Fibroblast of pulmonary artery (primary cell): ENCODE results near the gene HOMER2.

Source experiments
- DNase-seq: peaks from one replicate; pipeline ENCODE4 v3.0.0-alpha.2; 2010; ENCODE audit warnings: low read depth
- H3K4me3 ChIP-seq: replicated peaks from 2 replicates; pipeline ENCODE4 v1.5.1; 2011; ENCODE audit warnings: low read depth, mild to moderate bottlenecking, control low read depth, low read length, moderate library complexity
- TF ChIP-seq, protein P1 (sequence below): IDR thresholded peaks from 2 replicates; pipeline ENCODE4 v1.5.1; 2011; ENCODE audit warnings: mild to moderate bottlenecking, control low read depth, low read length, inconsistent platforms; ENCODE audit errors: missing control alignments

HOMER2 gene

DNA sequence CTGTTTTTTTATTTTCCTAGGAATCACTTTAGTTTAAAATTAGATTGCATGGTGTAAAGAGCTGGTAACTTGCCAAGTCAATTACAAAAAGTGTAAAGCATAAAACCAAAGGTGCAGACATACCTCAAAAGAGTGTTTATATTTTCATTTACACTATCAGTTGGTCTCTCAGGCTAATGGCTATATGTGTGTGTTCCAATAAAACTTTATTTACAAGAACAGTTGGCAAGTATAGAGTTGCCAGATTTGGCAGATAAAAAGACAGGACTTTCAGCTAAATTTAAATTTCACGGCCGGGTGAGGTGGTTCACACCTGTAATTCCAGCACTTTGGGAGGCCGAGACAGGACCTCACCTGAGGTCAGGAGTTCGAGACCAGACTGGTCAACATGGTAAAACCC lies 41.1 kb downstream of the HOMER2 start:
- H3K4me3 ChIP-seq = no peak overlapping the region
- no peak for DNase-seq
- TF ChIP-seq, protein P1, sequence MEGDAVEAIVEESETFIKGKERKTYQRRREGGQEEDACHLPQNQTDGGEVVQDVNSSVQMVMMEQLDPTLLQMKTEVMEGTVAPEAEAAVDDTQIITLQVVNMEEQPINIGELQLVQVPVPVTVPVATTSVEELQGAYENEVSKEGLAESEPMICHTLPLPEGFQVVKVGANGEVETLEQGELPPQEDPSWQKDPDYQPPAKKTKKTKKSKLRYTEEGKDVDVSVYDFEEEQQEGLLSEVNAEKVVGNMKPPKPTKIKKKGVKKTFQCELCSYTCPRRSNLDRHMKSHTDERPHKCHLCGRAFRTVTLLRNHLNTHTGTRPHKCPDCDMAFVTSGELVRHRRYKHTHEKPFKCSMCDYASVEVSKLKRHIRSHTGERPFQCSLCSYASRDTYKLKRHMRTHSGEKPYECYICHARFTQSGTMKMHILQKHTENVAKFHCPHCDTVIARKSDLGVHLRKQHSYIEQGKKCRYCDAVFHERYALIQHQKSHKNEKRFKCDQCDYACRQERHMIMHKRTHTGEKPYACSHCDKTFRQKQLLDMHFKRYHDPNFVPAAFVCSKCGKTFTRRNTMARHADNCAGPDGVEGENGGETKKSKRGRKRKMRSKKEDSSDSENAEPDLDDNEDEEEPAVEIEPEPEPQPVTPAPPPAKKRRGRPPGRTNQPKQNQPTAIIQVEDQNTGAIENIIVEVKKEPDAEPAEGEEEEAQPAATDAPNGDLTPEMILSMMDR = no peak

DNA sequence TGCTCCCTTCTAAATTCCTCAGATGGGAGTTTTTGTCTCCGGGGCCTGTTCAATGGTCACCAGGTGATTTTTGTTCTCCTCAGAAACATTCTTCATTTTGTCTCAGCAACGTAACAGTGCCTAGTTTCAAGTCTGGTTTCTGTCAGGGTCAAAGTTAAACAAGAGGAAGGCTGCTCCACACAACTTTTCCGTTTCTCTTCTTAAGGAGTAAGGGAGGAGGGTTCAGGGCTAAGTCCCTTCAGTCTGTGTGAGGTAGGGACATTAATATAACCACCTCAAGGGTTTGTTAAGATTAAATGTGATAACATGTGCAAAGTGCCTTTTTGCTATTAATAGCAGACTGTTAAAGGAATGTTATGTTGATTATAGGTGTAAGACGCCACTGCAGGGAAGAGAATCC lies 41.8 kb downstream of the HOMER2 start:
- TF ChIP-seq, protein P1 = no peak
- H3K4me3 ChIP-seq = no peak overlapping the region
- DNase-seq = no peak

DNA sequence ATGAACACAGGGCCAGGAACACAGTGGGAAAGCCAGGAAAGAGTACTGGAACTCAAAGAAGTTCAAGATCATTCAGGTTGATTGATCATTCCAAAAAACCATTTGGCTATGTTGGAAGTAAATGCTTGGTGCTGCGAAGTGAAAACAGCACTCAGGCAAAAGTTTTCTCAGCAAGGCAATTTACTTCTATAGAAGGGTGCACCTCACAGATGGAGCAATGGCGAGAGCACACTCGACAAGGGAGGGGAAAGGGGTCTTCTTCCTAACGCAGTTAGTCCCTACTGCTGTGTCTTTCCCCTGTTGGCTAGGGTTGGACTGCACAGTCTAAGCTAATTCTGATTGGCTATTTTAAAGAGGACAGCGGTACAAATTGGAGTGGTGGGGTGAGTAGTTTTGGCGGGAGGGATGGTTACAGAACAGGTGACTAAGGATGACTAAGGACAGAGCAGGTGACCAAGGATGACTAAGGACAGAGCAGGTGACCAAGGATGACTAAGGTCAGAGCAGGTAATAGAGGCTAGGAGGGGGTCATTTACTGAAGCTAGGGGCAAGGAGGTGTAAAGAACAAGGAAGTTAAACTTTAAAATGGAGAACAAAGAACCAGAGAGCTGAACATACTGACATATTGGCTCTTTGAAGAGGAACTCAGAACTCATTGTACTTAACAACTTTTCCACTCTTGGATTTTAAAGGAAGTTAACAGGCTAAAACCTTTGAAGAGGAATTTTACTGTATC lies 43.3 kb downstream of the HOMER2 start:
- TF ChIP-seq, protein P1 = no peak

DNA sequence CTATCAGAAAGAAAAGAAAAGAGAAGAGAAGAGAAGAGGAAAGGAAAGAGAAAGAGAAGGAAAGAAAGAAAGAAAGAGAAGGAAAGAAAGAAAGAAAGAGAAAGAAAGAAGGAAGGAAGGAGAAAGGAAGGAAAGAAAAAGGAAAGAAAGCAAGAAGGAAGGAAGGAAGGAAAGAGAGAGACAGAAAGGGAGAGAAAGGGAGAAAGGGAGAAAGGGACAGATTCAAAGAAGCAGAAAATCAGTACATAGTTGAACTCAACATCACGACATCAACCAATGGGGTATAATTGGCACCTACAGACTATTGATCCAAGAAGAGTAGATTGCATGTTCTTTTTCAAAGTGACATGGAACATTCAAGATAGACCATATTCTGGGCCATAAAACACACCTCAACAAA lies 45.2 kb downstream of the HOMER2 start:
- no peak for DNase-seq
- TF ChIP-seq, protein P1 = no peak
- no peak overlapping the region for H3K4me3 ChIP-seq

More for the DNA sequence above, 43.3 kb downstream of the HOMER2 start:
- no peak overlapping the region for H3K4me3 ChIP-seq
- no peak for DNase-seq

DNA sequence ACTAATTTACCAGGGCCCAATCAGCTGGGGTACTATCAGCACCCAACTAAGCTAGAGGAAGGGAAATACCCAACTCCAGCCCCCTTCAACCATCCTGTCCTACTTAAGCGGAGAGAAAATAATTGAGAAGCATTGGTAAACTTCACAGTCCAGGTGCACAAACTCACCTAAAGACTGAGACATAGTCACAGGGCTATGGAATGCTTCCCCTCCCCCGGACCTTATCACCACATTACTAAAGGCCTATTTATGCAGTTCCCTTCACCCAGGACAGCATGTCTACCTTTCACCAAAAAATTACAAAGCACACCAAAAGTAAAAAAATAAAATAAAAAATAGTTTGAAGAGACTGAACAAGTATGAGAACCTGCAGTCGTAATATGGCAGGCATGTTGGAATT lies 47.9 kb downstream of the HOMER2 start:
- DNase-seq = no peak
- TF ChIP-seq, protein P1 = no peak
- H3K4me3 ChIP-seq = no peak overlapping the region

DNA sequence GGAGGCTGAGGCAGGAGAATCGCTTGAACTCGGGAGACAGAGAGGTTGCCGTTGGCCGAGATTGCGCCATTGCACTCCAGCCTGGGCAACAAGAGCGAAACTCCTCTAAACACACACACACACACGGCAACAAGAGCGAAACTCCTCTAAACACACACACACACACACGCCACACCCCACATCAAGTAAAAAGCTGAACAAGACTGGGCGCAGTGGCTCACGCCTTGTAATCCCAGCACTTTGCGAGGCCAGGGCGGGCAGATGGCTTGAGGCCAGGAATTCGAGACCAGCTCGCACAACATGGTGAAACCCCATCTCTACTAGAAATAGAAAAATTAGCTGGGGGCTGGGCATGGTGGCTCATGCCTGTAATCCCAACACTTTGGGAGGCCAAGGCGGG lies 49.0 kb downstream of the HOMER2 start:
- TF ChIP-seq, protein P1 = no peak
- no peak overlapping the region for H3K4me3 ChIP-seq
- DNase-seq = no peak
